Breast epithelium (tissue), 4 donors: ENCODE data around the gene MAPK8. TPM values are rescaled to one million over a fixed set of nuclear protein-coding genes. Genes with fewer than 3 reads are reported as not detected.

Experiments
- DNase-seq, 2 donors: peaks; one replicate each; pipeline ENCODE4 v3.0.0-alpha.2; 2019; ENCODE audit warnings: low spot score in 2 of 2
- H3K27ac ChIP-seq, 2 donors: fragments of 200-600 bp; sonication (generic) in 1 of 2; one replicate each; pipeline ENCODE4 v1.5.1; 2016 to 2019; ENCODE audit warnings: mild to moderate bottlenecking in 1 of 2
- H3K27me3 ChIP-seq, 2 donors: fragments of 200-600 bp; sonication (generic) in 1 of 2; one replicate each; pipeline versions ENCODE4 v1.5.1 to v1.6.0; 2017 to 2019; ENCODE audit warnings: control low read depth in 1 of 2, mild to moderate bottlenecking in 1 of 2
- H3K36me3 ChIP-seq: fragments of 200-600 bp; one replicate; pipeline ENCODE4 v1.5.1; 2019
- H3K4me1 ChIP-seq, 2 donors: fragments of 200-600 bp; sonication (generic); one replicate each; pipeline ENCODE4 v1.5.1; 2016 to 2019; ENCODE audit warnings: control low read depth in 1 of 2
- H3K4me3 ChIP-seq, 3 donors: fragments of 200-600 bp; sonication (generic); 1 replicate in 2 of 3; 2 replicates in 1 of 3; pipeline ENCODE4 v1.5.1; 2016 to 2019; ENCODE audit warnings: mild to moderate bottlenecking in 3 of 3, moderate library complexity in 2 of 3
- H3K9me3 ChIP-seq, 2 donors: fragments of 200-600 bp; sonication (generic) in 1 of 2; one replicate each; pipeline ENCODE4 v1.5.1; 2016 to 2019; ENCODE audit warnings: control low read depth in 1 of 2
- CTCF ChIP-seq, 3 donors: fragments of 450-650 bp; IDR thresholded peaks; one replicate each; pipeline ENCODE4 v1.5.1; 2016 to 2017; ENCODE audit warnings: antibody characterized with exemption in 3 of 3, mild to moderate bottlenecking in 3 of 3, moderate library complexity in 3 of 3
- POLR2A ChIP-seq: fragments of 450-650 bp; IDR thresholded peaks from one replicate; pipeline ENCODE4 v1.6.1; 2016; ENCODE audit warnings: antibody characterized with exemption, mild to moderate bottlenecking, moderate library complexity
- POLR2AphosphoS5 ChIP-seq, 3 donors: sonication (generic); formaldehyde crosslinking; IDR thresholded peaks; one replicate each; pipeline ENCODE4 v1.6.1; 2017; ENCODE audit warnings: antibody characterized with exemption in 3 of 3
- intact Hi-C: fragments of 100-400 bp; cut with DNase I; formaldehyde crosslinking; loops from one replicate; pipeline ENCODE4 v1.15.1; 2023; ENCODE audit warnings: low total_unique reads
- total RNA-seq, 3 donors: library from RNA; depleted of rRNA; stranded (reverse); fragments of >200 nt; gene quantifications; one replicate each; pipeline ENCODE4 v1.1.0, GENCODE V29; 2016

MAPK8 gene
- total RNA-seq, 3 donors from 2014 or later = 52.5 to 108 (median 74.1) TPM

GRCh38 chr10:48447356-48448215 is 141.1 kb downstream of the MAPK8 start:
- Histone ChIP-seq H3K4me1 (no peaks in the 10 kb centered on the region), H3K27me3 (no peaks in the 10 kb centered on the region), H3K27ac (no peak overlapping the region), H3K9me3 (no peaks in the 10 kb centered on the region), H3K4me3 (no peak overlapping the region), H3K36me3 (no peaks in the 10 kb centered on the region)
- TF ChIP-seq POLR2A (no peak), POLR2AphosphoS5 (IDR thresholded peaks at IDR 0.05) (no peak), CTCF (IDR thresholded peaks at IDR 0.05) (no peak)
- DNase-seq = peak in 1 of 2 donors; percentile 35
- intact Hi-C loops = no loop called here

- TF ChIP-seq POLR2A = no peak
- no peak for TF ChIP-seq CTCF (IDR thresholded peaks at IDR 0.05)
- TF ChIP-seq POLR2AphosphoS5 (IDR thresholded peaks at IDR 0.05) = no peak
Measured at GRCh38 chr10:48448796-48449195, 142.3 kb downstream of the MAPK8 start.

GRCh38 chr10:48449501-48450232 is 143.2 kb downstream of the MAPK8 start:
- peak in 1 of 2 donors; percentile 42 for DNase-seq
- no peaks in the 10 kb centered on the region for H3K4me1 ChIP-seq

More at GRCh38 chr10:48448796-48449195, 142.3 kb downstream of the MAPK8 start:
- no peak overlapping the region for H3K4me3 ChIP-seq
- peak in 1 of 2 donors; percentile 28 for DNase-seq
- intact Hi-C loops = no loop called here
- no peaks in the 10 kb centered on the region for H3K36me3 ChIP-seq
- H3K27me3 ChIP-seq = no peaks in the 10 kb centered on the region
- no peaks in the 10 kb centered on the region for H3K4me1 ChIP-seq
- H3K9me3 ChIP-seq = no peaks in the 10 kb centered on the region
- no peak overlapping the region for H3K27ac ChIP-seq

DNA sequence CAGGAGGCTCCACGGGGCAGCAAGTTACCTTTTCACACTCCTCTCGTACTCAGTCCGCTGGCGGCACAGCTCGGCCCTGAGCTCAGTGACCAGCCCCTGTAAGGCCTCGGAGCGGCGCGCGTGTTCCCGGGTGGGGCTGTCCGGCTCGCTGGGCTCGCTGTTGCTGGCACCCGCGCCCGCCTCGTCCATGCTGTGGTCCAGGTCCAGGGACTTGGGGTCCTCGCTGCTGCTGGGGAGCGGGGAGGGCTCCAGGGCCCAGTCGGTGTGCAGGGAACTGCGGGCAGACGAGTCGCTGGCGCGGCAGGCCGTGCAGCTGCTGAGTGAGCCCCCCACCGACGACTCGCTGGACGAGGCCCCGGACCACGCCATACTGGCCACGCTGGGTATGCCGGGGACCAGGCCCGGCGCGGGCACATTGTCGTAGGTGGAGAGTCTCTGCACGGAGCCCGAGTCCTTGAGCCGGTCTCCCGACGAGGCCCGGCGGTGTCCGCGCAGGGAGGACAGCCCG is 143.8 kb downstream of the MAPK8 start:
- Histone ChIP-seq H3K27ac (no peak overlapping the region), H3K4me3 (no peak overlapping the region), H3K27me3 (no peaks in the 10 kb centered on the region), H3K4me1 (no peaks in the 10 kb centered on the region), H3K36me3 (no peaks in the 10 kb centered on the region), H3K9me3 (no peaks in the 10 kb centered on the region)
- intact Hi-C loops = no loop called here
- no peak for TF ChIP-seq POLR2AphosphoS5 (IDR thresholded peaks at IDR 0.05)
- TF ChIP-seq POLR2A = no peak
- TF ChIP-seq CTCF (IDR thresholded peaks at IDR 0.05) = no peak
- peak in 1 of 2 donors; percentile 43 for DNase-seq

More at GRCh38 chr10:48449501-48450232, 143.2 kb downstream of the MAPK8 start:
- H3K9me3 ChIP-seq = no peaks in the 10 kb centered on the region
- no peaks in the 10 kb centered on the region for H3K27me3 ChIP-seq
- no peak overlapping the region for H3K4me3 ChIP-seq
- H3K36me3 ChIP-seq = no peaks in the 10 kb centered on the region
- no peak overlapping the region for H3K27ac ChIP-seq
- intact Hi-C loops = no loop called here
- TF ChIP-seq POLR2A = no peak

DNA sequence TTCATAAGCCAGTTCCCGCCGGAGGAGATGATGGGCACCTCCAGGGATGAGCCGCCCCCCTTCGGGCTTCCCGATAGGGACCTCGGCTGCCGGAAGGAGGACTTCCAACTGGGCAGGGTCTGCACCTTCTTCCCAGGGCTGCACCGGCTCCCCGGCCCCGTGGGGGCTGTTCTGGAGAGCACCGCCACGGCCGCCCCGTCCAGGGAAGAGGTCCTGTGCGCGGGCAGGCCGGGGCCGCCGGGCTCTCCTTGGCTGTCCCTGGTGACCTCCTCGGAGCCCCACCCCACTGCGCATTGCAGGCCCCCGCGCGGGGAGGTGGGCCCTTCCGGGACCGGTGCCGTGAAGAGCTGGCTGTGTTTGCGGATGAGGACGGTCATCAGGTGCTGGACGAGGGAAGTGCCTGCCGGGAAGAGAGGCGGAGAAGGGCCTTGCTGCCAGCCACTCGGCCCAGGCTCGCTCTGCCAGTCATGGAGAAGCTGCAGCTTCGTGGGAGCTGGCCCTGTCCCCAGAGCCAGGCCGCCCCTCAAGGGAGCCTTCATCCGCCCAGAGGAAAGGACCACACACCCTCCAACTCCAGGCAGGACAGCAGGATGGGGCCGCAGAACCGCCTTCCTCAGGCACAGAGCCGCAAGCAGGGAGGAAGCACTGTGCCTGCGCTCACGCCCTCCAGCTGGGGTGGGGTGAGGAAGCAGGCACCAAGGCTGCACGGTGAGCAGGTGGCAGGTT is 144.4 kb downstream of the MAPK8 start:
- TF ChIP-seq CTCF (IDR thresholded peaks at IDR 0.05) (no peak), POLR2AphosphoS5 (IDR thresholded peaks at IDR 0.05) (no peak), POLR2A (no peak)
- intact Hi-C loops = no loop called here
- H3K9me3 ChIP-seq = no peaks in the 10 kb centered on the region
- no peaks in the 10 kb centered on the region for H3K27me3 ChIP-seq
- H3K4me3 ChIP-seq = no peak overlapping the region
- H3K4me1 ChIP-seq = no peaks in the 10 kb centered on the region
- peak in 1 of 2 donors; percentile 43 for DNase-seq
- H3K36me3 ChIP-seq = no peaks in the 10 kb centered on the region
- H3K27ac ChIP-seq = no peak overlapping the region
